DND-41 (cell line): Measurements from ENCODE around the gene GTPBP6.
A peak's percentile ranks its signal among the peaks of the same experiment; 100 is the strongest.
"Not testable (repeated sequence)": the region's sequence is repeated elsewhere in the genome, so short reads cannot be mapped to it uniquely, and the experiment has no call there.

Experiments used
- ATAC-seq: fragments of 200-7000 bp; cut with Tn5 transposase; 3 replicates; pipeline ENCODE4 v1.9.1; 2021; ENCODE audit warnings: low read depth; ENCODE audit not compliant: insufficient read depth
- DNase-seq: peaks from one replicate; pipeline ENCODE4 v3.0.0-alpha.2; 2020
- H2AFZ ChIP-seq: 2 replicates; pipeline ENCODE4 v1.6.0; 2012; ENCODE audit warnings: low read depth, low read length
- H3K27ac ChIP-seq: 2 replicates; pipeline ENCODE4 v1.5.1; 2012; ENCODE audit warnings: low read length, inconsistent platforms
- H3K27me3 ChIP-seq: fragments of 200-600 bp; sonication (generic); 2 replicates; pipeline ENCODE4 v1.6.0; 2012; ENCODE audit warnings: low read length, mild to moderate bottlenecking, inconsistent platforms; ENCODE audit not compliant: insufficient read depth, poor library complexity
- H3K36me3 ChIP-seq: 2 replicates; pipeline ENCODE4 v1.5.1; 2012; ENCODE audit warnings: low read length, inconsistent platforms; ENCODE audit not compliant: insufficient read depth
- H3K4me1 ChIP-seq: 2 replicates; pipeline ENCODE4 v1.5.1; 2012; ENCODE audit warnings: mild to moderate bottlenecking, low read length; ENCODE audit not compliant: insufficient read depth
- H3K4me2 ChIP-seq: 2 replicates; pipeline ENCODE4 v1.6.0; 2012; ENCODE audit warnings: mild to moderate bottlenecking, moderate library complexity, low read length, inconsistent platforms; ENCODE audit not compliant: insufficient read depth
- H3K4me3 ChIP-seq, 2 experiments: fragments of 200-600 bp in 1 of 2; shearing (Covaris generic) in 1 of 2; 2 replicates each; pipeline ENCODE4 v1.5.1; 2012 to 2016; ENCODE audit warnings: inconsistent platforms in 2 of 2, low read length in 2 of 2, mild to moderate bottlenecking in 2 of 2, low read depth in 1 of 2, moderate library complexity in 1 of 2
- H3K79me2 ChIP-seq: 2 replicates; pipeline ENCODE4 v1.6.0; 2012; ENCODE audit warnings: low read length, inconsistent platforms; ENCODE audit not compliant: insufficient read depth
- H3K9ac ChIP-seq: 2 replicates; pipeline ENCODE4 v1.6.0; 2012; ENCODE audit warnings: low read depth, mild to moderate bottlenecking, inconsistent platforms, low read length, moderate library complexity
- H3K9me3 ChIP-seq: 2 replicates; pipeline ENCODE4 v1.5.1; 2012; ENCODE audit warnings: low read length, moderate library complexity, mild to moderate bottlenecking, inconsistent platforms; ENCODE audit not compliant: insufficient read depth, severe bottlenecking
- H4K20me1 ChIP-seq: 2 replicates; pipeline ENCODE4 v1.6.0; 2012; ENCODE audit warnings: low read length; ENCODE audit not compliant: insufficient read depth
- CTCF ChIP-seq: IDR thresholded peaks from 2 replicates; pipeline ENCODE4 v1.5.1; 2012; ENCODE audit warnings: borderline replicate concordance, low read length, moderate library complexity, mild to moderate bottlenecking; ENCODE audit not compliant: poor library complexity, severe bottlenecking; ENCODE audit errors: extremely low read depth
- EZH2 ChIP-seq: IDR thresholded peaks from 3 replicates; pipeline ENCODE4 v1.6.1; 2012; ENCODE audit warnings: borderline replicate concordance, low read depth, mild to moderate bottlenecking, moderate library complexity, low read length, inconsistent platforms; ENCODE audit not compliant: severe bottlenecking

The GTPBP6 gene

DNA sequence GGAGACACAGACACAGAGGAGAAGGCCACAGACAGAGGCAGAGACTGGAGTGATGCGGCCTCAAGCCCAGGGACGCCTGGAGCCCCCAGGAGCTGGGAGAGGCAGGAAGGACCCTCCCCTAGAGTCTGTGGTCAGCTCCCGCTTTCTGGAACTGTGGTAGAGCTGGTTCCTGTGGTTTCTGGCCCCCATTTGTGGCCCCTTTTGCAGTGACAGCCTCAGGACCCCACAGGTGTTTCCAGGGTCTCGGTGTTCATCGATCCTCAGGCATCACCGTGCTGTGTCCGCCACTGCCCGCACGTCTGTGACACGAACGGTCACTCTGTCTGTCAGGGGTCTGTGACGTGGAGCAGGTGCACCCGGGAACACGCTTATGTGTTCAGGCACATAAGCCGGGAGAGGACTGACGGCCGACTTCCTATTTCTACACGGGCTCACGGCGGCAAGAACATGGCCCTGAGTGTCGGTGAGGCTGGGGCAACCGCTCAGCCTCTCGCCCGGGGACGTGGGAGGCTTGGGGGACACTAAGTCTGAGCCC lies 7.9 kb downstream of the GTPBP6 start:
- Histone ChIP-seq H3K36me3 (peaks cover 84% of the 10 kb centered on the region), H4K20me1 (peaks cover 58% of the 10 kb centered on the region)

GRCh38 chrX:308821-309520 lies 9.6 kb downstream of the GTPBP6 start:
- no peaks in the 10 kb centered on the region for H3K9me3 ChIP-seq
- no peaks in the 10 kb centered on the region for H3K4me1 ChIP-seq
- H4K20me1 ChIP-seq, result peaks cover 50% of the 10 kb centered on the region
- no peak overlapping the region for H3K4me3 ChIP-seq
- no peak overlapping the region for H3K9ac ChIP-seq
- no peak overlapping the region for H3K27ac ChIP-seq
- TF ChIP-seq EZH2, result no peak
- TF ChIP-seq CTCF, result no peak
- H3K79me2 ChIP-seq, result no peaks in the 10 kb centered on the region
- DNase-seq (no peak), ATAC-seq (no peak)
- no peak overlapping the region for H2AFZ ChIP-seq
- peaks cover 79% of the 10 kb centered on the region for H3K36me3 ChIP-seq
- no peak overlapping the region for H3K4me2 ChIP-seq
- no peaks in the 10 kb centered on the region for H3K27me3 ChIP-seq

More for the DNA sequence above, 7.9 kb downstream of the GTPBP6 start:
- Histone ChIP-seq H3K4me2 (no peak overlapping the region), H3K9ac (no peak overlapping the region), H3K4me3 (no peak overlapping the region), H3K27me3 (no peaks in the 10 kb centered on the region), H2AFZ (no peak overlapping the region), H3K27ac (no peak overlapping the region), H3K4me1 (no peaks in the 10 kb centered on the region), H3K9me3 (no peaks in the 10 kb centered on the region), H3K79me2 (peaks cover 3% of the 10 kb centered on the region; the same call in 1 of the 2 replicates)
- DNase-seq (no peak), ATAC-seq (no peak)
- TF ChIP-seq CTCF (no peak), EZH2 (no peak)

- H3K36me3 ChIP-seq, result peaks cover 73% of the 10 kb centered on the region
- H2AFZ ChIP-seq, result no peak overlapping the region
- H3K9ac ChIP-seq, result no peak overlapping the region
- TF ChIP-seq EZH2 (no peak), CTCF (peak; percentile 19)
- H3K4me1 ChIP-seq, result no peaks in the 10 kb centered on the region
- peaks cover 41% of the 10 kb centered on the region for H4K20me1 ChIP-seq
- H3K27me3 ChIP-seq, result no peaks in the 10 kb centered on the region
- no peak for DNase-seq
- no peaks in the 10 kb centered on the region for H3K9me3 ChIP-seq
- H3K4me3 ChIP-seq, result no peak overlapping the region
- no peak overlapping the region for H3K27ac ChIP-seq
- H3K79me2 ChIP-seq, result no peaks in the 10 kb centered on the region
- ATAC-seq, result no peak
- no peak overlapping the region for H3K4me2 ChIP-seq
Observed at GRCh38 chrX:307261-308111, 11.1 kb downstream of the GTPBP6 start.

- H3K27ac ChIP-seq, H3K9ac ChIP-seq, H3K9me3 ChIP-seq, H3K79me2 ChIP-seq, H3K4me2 ChIP-seq, H2AFZ ChIP-seq, H3K4me1 ChIP-seq, H3K4me3 ChIP-seq, ATAC-seq, H3K27me3 ChIP-seq, DNase-seq: not testable (repeated sequence)
- Histone ChIP-seq H4K20me1 (peaks cover 34% of the 10 kb centered on the region), H3K36me3 (peaks cover 73% of the 10 kb centered on the region)
Observed at GRCh38 chrX:306614-307251, 11.9 kb downstream of the GTPBP6 start.

DNA sequence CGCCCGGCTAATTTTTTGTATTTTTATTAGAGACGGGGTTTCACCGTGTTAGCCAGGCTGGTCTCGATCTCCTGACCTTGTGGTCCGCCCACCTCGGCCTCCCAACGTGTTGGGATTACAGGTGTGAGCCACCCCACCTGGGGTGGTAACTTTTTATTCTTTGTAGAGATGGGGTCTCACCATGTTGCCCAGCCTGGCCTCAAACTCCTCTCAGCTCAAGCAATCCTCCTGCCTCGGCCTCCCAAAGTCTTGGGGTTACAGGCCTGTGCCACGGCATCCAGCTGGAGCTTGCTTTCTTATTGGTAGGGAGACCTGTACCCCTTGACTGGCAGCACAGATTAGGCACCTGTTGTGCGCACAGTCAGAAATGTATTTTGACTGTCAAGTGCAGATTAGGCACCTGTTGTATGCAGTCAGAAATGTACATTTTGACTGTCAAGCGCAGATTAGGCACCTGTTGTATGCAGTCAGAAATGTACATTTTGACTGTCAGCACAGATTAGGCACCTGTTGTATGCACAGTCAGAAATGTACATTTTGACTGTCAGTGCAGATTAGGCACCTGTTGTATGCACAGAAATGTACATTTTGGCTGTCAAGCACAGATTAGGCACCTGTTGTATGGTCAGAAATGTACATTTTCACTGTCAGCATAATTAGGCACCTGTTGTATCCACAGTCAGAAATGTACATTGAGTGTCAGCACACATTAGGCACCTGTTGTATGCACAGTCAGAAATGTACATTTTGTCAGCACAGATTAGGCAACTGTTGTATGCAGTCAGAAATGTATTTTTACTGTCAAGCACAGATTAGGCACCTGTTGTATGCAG lies 12.6 kb downstream of the GTPBP6 start:
- not testable (repeated sequence) for H3K4me3 ChIP-seq, H3K4me1 ChIP-seq, H3K27me3 ChIP-seq, H3K4me2 ChIP-seq, H3K9me3 ChIP-seq, H3K27ac ChIP-seq, DNase-seq, H3K9ac ChIP-seq, H2AFZ ChIP-seq, H3K79me2 ChIP-seq, ATAC-seq
- H4K20me1 ChIP-seq, result peaks cover 29% of the 10 kb centered on the region
- peaks cover 70% of the 10 kb centered on the region for H3K36me3 ChIP-seq
